Endothelial cell of umbilical vein (primary cell): Measurements from ENCODE around the gene LMCD1.

ENCODE experiments used
- EZH2 ChIP-seq: IDR thresholded peaks from 2 replicates; pipeline ENCODE4 v1.6.1; 2012; ENCODE audit warnings: borderline replicate concordance, low read depth, mild to moderate bottlenecking, moderate library complexity, low read length, inconsistent platforms; ENCODE audit not compliant: severe bottlenecking
- FOS ChIP-seq: IDR thresholded peaks from 2 replicates; pipeline ENCODE4 v1.6.1; 2011; ENCODE audit warnings: mild to moderate bottlenecking, low read length, moderate library complexity, borderline replicate concordance; ENCODE audit not compliant: insufficient read depth
- GATA2 ChIP-seq: IDR thresholded peaks from 2 replicates; pipeline ENCODE4 v1.7.0; 2011; ENCODE audit warnings: low read depth, mild to moderate bottlenecking, moderate library complexity, mixed read lengths, low read length; ENCODE audit not compliant: insufficient read length, insufficient read depth
- JUN ChIP-seq: IDR thresholded peaks from 2 replicates; pipeline ENCODE4 v1.6.1; 2011; ENCODE audit warnings: borderline replicate concordance, low read depth; ENCODE audit not compliant: insufficient read length, insufficient read depth
- MYC ChIP-seq: IDR thresholded peaks from one replicate; pipeline ENCODE4 v1.6.1; 2011; ENCODE audit warnings: mild to moderate bottlenecking, low read depth, low read length
- POLR2A ChIP-seq: IDR thresholded peaks from 2 replicates; pipeline ENCODE4 v1.6.1; 2012; ENCODE audit warnings: low read depth, mild to moderate bottlenecking, control low read depth, low read length
- POLR2AphosphoS5 ChIP-seq: IDR thresholded peaks from 2 replicates; pipeline ENCODE4 v1.6.1; 2012; ENCODE audit warnings: low read depth, mild to moderate bottlenecking, control low read depth, low read length, moderate library complexity; ENCODE audit not compliant: insufficient read depth
- TF ChIP-seq, protein P1 (sequence below), 2 donors: IDR thresholded peaks; 1 replicate in 1 of 2; 2 replicates in 1 of 2; pipeline ENCODE4 v1.5.1; 2011; ENCODE audit warnings: low read length in 2 of 2, mild to moderate bottlenecking in 2 of 2, moderate library complexity in 2 of 2, control low read depth in 1 of 2, inconsistent platforms in 1 of 2, low read depth in 1 of 2; ENCODE audit not compliant: insufficient read depth in 1 of 2; ENCODE audit errors: extremely low read depth in 1 of 2
- TF ChIP-seq, protein P2 (sequence below): IDR thresholded peaks from 2 replicates; pipeline ENCODE4 v1.6.1; 2011; ENCODE audit not compliant: insufficient read depth, insufficient read length

DNA sequence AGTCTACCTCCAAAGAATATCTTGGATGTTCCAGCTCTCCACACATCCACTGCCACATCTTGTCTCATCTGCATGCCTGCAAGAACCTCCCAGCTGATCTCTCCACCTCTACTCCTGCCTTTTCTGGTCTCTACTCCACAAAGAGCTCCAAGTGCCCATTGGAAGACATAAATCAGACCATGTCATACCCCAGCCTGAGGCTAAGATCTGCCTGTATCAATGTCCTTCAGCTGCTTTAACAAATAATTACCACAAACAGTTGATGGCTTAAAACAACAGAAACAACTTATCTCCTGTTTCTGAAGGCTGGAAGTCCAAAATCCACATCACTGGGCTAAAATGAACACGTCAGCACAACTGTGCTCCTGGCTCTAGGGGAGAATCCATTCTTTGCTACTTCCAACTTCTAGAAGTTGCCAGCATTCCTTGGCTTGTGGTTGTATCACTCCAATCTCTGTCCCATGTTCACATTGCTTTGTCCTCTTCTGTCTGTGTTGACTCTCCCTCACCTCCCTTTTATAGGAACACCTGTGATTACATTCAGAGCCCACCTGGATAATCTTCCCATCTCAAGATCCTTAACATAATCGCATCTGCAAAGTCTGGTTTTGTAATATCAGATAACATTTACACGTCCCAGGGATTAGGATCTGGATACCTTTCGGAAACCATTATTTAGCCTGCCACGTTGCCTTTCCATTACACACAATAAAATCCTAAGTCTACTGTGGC lies 17.0 kb upstream of the LMCD1 start:
- TF ChIP-seq EZH2, result no peak
- TF ChIP-seq, protein P1, sequence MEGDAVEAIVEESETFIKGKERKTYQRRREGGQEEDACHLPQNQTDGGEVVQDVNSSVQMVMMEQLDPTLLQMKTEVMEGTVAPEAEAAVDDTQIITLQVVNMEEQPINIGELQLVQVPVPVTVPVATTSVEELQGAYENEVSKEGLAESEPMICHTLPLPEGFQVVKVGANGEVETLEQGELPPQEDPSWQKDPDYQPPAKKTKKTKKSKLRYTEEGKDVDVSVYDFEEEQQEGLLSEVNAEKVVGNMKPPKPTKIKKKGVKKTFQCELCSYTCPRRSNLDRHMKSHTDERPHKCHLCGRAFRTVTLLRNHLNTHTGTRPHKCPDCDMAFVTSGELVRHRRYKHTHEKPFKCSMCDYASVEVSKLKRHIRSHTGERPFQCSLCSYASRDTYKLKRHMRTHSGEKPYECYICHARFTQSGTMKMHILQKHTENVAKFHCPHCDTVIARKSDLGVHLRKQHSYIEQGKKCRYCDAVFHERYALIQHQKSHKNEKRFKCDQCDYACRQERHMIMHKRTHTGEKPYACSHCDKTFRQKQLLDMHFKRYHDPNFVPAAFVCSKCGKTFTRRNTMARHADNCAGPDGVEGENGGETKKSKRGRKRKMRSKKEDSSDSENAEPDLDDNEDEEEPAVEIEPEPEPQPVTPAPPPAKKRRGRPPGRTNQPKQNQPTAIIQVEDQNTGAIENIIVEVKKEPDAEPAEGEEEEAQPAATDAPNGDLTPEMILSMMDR (IDR thresholded peaks at IDR 0.05; ENCODE audit: extremely low read depth in 1 of 2, insufficient read depth in 1 of 2, low read depth in 1 of 2, low read length in 2 of 2), result no peak
- TF ChIP-seq POLR2A, result no peak
- TF ChIP-seq, protein P2, sequence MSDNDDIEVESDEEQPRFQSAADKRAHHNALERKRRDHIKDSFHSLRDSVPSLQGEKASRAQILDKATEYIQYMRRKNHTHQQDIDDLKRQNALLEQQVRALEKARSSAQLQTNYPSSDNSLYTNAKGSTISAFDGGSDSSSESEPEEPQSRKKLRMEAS, result no peak
- TF ChIP-seq POLR2AphosphoS5, result no peak
- no peak for TF ChIP-seq JUN
- no peak for TF ChIP-seq FOS
- no peak for TF ChIP-seq MYC
- TF ChIP-seq GATA2, result no peak
